ENCODE measurements around the gene NRG2. TPM values are rescaled to one million over a fixed set of nuclear protein-coding genes. Genes with fewer than 3 reads are reported as not detected.
A peak's percentile ranks its signal among the peaks of the same experiment; 100 is the strongest.

NRG2 gene
- total RNA-seq, 1 experiment from 2014 or later: 0.23 TPM

DNA sequence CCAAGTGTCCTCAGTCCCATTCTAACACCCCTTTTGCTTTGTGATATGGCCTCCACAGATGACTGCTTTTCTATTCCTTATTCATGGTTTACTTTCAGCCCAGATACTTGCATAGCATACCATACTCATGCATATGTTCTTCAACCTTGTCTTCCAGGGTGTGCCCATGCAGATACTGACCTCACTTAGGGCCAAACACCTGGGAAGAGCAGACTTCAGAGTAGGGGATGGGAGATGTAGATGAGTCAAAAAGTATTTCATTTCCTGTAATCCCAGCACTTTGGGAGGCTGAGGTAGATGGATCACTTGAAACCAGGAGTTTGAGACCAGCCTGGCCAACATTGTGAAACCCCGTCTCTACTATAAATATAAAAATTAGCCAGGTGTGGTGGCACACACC lies 58.3 kb downstream of the NRG2 start:
- POLR2A ChIA-PET: no interaction called here
- Mint-ChIP-seq H3K36me3 (ENCODE audit: insufficient read depth, unreplicated experiment) (no peaks in the 10 kb centered on the region), H3K27me3 (ENCODE audit: insufficient read depth, unreplicated experiment) (peaks cover 27% of the 10 kb centered on the region), H3K9me3 (ENCODE audit: unreplicated experiment) (no peaks in the 10 kb centered on the region), H3K4me1 (ENCODE audit: insufficient read depth, unreplicated experiment) (peaks cover 12% of the 10 kb centered on the region), H3K4me3 (ENCODE audit: unreplicated experiment) (no peak overlapping the region), H3K27ac (ENCODE audit: low read depth, unreplicated experiment) (no peak overlapping the region)
- CTCF ChIA-PET: interaction anchor here (0.6 to 6.0 kb wide), 6 partner anchors 9 to 199 kb away, joined by 3 to 115 read pairs (median 6); no protein-coding TSS in a partner anchor
- no TSS peak for BruUV-seq (replicated peaks)
- TF ChIP-seq, protein P1, sequence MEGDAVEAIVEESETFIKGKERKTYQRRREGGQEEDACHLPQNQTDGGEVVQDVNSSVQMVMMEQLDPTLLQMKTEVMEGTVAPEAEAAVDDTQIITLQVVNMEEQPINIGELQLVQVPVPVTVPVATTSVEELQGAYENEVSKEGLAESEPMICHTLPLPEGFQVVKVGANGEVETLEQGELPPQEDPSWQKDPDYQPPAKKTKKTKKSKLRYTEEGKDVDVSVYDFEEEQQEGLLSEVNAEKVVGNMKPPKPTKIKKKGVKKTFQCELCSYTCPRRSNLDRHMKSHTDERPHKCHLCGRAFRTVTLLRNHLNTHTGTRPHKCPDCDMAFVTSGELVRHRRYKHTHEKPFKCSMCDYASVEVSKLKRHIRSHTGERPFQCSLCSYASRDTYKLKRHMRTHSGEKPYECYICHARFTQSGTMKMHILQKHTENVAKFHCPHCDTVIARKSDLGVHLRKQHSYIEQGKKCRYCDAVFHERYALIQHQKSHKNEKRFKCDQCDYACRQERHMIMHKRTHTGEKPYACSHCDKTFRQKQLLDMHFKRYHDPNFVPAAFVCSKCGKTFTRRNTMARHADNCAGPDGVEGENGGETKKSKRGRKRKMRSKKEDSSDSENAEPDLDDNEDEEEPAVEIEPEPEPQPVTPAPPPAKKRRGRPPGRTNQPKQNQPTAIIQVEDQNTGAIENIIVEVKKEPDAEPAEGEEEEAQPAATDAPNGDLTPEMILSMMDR (IDR thresholded peaks at IDR 0.05; ENCODE audit: unreplicated experiment): no peak
- intact Hi-C loops (cut with micrococcal nuclease): no loop called here
- peak; percentile 21 for DNase-seq (ENCODE audit: unreplicated experiment)

DNA sequence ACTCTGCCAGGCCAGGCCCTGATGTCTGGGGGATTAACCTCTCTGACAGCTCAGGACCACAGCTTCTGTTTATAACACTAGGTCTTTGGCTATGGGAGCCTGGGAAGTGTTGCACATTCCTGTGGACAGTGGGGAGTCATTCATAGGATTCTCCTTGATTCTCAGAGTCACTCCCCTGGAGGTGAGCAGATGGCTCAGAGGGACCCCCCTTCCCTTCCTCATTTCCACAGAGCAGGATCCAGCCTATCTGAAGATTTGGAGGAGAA lies 60.2 kb downstream of the NRG2 start:
- TF ChIP-seq, protein P1 (IDR thresholded peaks at IDR 0.05; ENCODE audit: unreplicated experiment): no peak
- BruUV-seq (replicated peaks): no TSS peak

DNA sequence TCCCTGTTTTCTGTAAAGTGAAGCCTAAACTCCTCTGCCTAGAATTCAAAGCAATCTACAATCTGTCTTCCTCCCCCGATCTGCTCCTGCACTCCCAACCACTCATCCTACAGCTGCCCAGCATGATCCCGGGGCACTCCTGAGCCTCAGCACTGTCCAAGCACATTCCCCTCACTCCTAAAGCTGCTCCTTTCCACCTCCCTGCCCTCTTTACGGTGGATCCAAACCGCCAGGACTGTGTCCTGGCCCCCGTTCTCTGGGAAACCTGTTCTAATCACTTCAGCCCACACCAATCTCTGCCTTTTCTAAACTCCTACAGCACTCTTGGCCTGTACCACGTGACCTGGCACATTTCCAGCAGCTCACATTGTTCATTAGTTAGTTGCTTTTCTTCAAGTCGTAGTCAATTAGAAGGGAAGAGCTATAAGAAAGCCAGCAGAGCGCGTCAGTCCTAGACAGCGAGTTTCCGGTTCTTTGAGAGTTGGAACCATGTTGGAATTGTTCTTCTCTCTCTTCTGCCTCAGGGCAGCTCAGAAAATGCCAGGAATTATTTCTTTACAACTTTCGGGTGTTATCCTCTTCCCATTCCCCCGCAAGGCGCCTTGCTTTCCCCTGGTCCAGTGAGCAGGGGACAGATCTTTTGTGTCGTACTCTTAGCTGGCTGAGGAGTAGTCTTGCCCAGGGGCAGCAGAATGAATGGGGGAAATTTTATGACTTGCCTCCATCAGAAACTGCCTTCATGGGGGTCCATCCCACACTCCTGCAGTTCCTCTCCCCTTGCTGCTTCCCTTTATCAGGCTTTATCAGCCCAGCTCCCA lies 60.7 kb downstream of the NRG2 start:
- no TSS peak for BruUV-seq (replicated peaks)
- TF ChIP-seq, protein P1 (IDR thresholded peaks at IDR 0.05; ENCODE audit: unreplicated experiment): no peak
- Mint-ChIP-seq H3K36me3 (ENCODE audit: insufficient read depth, unreplicated experiment) (no peaks in the 10 kb centered on the region), H3K27me3 (ENCODE audit: insufficient read depth, unreplicated experiment) (peaks cover 36% of the 10 kb centered on the region), H3K27ac (ENCODE audit: low read depth, unreplicated experiment) (no peak overlapping the region), H3K9me3 (ENCODE audit: unreplicated experiment) (no peaks in the 10 kb centered on the region), H3K4me1 (ENCODE audit: insufficient read depth, unreplicated experiment) (peaks cover 12% of the 10 kb centered on the region), H3K4me3 (ENCODE audit: unreplicated experiment) (no peak overlapping the region)
- intact Hi-C loops (cut with micrococcal nuclease): no loop called here
- peak; percentile 59 for DNase-seq (ENCODE audit: unreplicated experiment)
- POLR2A ChIA-PET: interaction anchor here (0.8 to 1.0 kb wide), 2 partner anchors 11 to 194 kb away, joined by 3 read pairs; no protein-coding TSS in a partner anchor
- CTCF ChIA-PET: interaction anchor here (0.6 to 6.0 kb wide), 3 partner anchors 13 to 191 kb away, joined by 3 to 115 read pairs (median 5); no protein-coding TSS in a partner anchor

More for the DNA sequence above, 60.2 kb downstream of the NRG2 start:
- Mint-ChIP-seq H3K4me1 (ENCODE audit: insufficient read depth, unreplicated experiment) (peaks cover 12% of the 10 kb centered on the region), H3K27me3 (ENCODE audit: insufficient read depth, unreplicated experiment) (peaks cover 30% of the 10 kb centered on the region), H3K4me3 (ENCODE audit: unreplicated experiment) (no peak overlapping the region), H3K36me3 (ENCODE audit: insufficient read depth, unreplicated experiment) (no peaks in the 10 kb centered on the region), H3K9me3 (ENCODE audit: unreplicated experiment) (no peaks in the 10 kb centered on the region), H3K27ac (ENCODE audit: low read depth, unreplicated experiment) (no peak overlapping the region)
- DNase-seq (ENCODE audit: unreplicated experiment): no peak
- POLR2A ChIA-PET: interaction anchor here (0.8 kb wide), 1 partner anchor 12 kb away, joined by 3 read pairs; no protein-coding TSS in a partner anchor
- CTCF ChIA-PET: interaction anchor here (1.5 to 6.0 kb wide), 2 partner anchors 14 to 191 kb away, joined by 5 to 115 read pairs; no protein-coding TSS in a partner anchor
- intact Hi-C loops (cut with micrococcal nuclease): no loop called here

GRCh38 chr5:139980765-139981164 lies 62.3 kb downstream of the NRG2 start:
- no TSS peak for BruUV-seq (replicated peaks)

More at GRCh38 chr5:139980765-139981164, 62.3 kb downstream of the NRG2 start:
- Mint-ChIP-seq H3K27me3 (ENCODE audit: insufficient read depth, unreplicated experiment) (peaks cover 43% of the 10 kb centered on the region), H3K9me3 (ENCODE audit: unreplicated experiment) (no peaks in the 10 kb centered on the region), H3K36me3 (ENCODE audit: insufficient read depth, unreplicated experiment) (no peaks in the 10 kb centered on the region), H3K4me3 (ENCODE audit: unreplicated experiment) (no peak overlapping the region), H3K4me1 (ENCODE audit: insufficient read depth, unreplicated experiment) (peaks cover 5% of the 10 kb centered on the region), H3K27ac (ENCODE audit: low read depth, unreplicated experiment) (no peak overlapping the region)
- DNase-seq (ENCODE audit: unreplicated experiment): no peak
- ChIA-PET CTCF (interaction anchor here (0.7 to 6.0 kb wide), 9 partner anchors 12 to 216 kb away, joined by 3 to 115 read pairs (median 4); no protein-coding TSS in a partner anchor), POLR2A (interaction anchor here (0.9 to 1.2 kb wide), 2 partner anchors 9 to 12 kb away, joined by 3 to 5 read pairs; no protein-coding TSS in a partner anchor)
- intact Hi-C loops (cut with micrococcal nuclease): no loop called here
- TF ChIP-seq, protein P1 (IDR thresholded peaks at IDR 0.05; ENCODE audit: unreplicated experiment): no peak

Data from MCF 10A (cell line).